GM19193 (cell line): ENCODE measurements around the gene DDX10.

Source experiments
- POLR2A ChIP-seq: IDR thresholded peaks from 4 replicates; pipeline ENCODE4 v1.6.1; 2011; ENCODE audit not compliant: insufficient read depth, insufficient read length; ENCODE audit errors: extremely low read depth

Gene DDX10

DNA sequence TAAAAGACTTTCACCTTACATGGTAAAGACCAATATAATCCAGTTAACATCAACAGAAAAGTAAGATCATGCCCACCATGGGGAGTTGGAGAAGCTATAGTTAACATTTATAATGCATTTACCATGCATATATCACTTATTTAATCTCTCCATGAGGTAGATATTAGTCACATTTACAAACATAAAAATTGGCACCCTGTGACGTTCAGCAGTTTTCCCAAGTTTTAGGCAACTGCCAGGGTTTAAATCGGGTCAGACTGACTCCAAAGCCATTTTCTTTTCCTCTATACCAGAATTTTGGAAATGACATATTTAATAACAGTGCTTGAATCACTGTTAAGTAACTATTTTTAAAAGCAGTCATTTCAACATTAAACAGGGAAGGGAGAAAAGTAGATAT lies 266.3 kb downstream of the DDX10 start:
- no peak for TF ChIP-seq POLR2A

GRCh38 chr11:108933630-108934029 lies 268.8 kb downstream of the DDX10 start:
- no peak for TF ChIP-seq POLR2A

- TF ChIP-seq POLR2A: no peak
Observed at GRCh38 chr11:108934289-108934688, 269.4 kb downstream of the DDX10 start.

DNA sequence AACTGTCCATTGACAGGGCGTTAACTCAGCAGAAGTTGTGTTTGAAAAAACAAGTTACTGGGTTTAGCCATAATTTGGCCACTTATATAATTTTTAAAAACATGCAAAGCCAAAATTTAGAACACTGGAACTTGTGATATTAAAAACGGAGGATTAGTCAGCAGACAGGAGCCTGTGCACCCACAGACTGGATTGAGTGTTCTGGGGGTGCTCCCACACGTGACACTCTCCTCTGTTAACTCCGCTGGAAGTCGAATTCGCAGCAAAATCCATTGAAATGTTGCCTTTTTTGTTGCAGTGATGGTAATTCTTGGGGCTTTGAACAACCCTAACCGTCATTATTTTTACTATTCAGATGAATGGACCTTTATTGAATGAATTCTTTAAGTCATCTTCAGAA lies 269.8 kb downstream of the DDX10 start:
- TF ChIP-seq POLR2A: no peak

DNA sequence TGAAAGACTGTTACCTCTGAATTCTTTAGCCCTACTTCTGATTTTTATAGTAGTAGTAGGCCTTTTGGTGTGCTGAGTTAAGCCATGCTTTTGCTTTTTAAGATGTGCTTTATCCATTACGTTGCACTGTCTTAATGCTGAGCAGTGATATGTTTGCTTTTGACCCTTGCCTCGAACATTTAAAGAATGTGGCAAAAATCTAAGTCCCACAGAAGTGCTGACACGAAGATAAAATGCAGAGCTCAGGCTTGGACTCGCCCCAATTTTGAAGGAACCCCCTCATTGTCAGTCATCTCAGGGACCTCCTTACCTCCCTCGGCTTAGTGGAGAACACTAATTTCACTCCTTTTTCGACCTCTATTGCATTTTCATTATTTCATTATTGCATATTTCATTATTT lies 272.9 kb downstream of the DDX10 start:
- no peak for TF ChIP-seq POLR2A

GRCh38 chr11:108938604-108939003 lies 273.7 kb downstream of the DDX10 start:
- no peak for TF ChIP-seq POLR2A

- TF ChIP-seq POLR2A: no peak
Observed at GRCh38 chr11:108939135-108939534, 274.3 kb downstream of the DDX10 start.

GRCh38 chr11:108943853-108944252 lies 279.0 kb downstream of the DDX10 start:
- no peak for TF ChIP-seq POLR2A

DNA sequence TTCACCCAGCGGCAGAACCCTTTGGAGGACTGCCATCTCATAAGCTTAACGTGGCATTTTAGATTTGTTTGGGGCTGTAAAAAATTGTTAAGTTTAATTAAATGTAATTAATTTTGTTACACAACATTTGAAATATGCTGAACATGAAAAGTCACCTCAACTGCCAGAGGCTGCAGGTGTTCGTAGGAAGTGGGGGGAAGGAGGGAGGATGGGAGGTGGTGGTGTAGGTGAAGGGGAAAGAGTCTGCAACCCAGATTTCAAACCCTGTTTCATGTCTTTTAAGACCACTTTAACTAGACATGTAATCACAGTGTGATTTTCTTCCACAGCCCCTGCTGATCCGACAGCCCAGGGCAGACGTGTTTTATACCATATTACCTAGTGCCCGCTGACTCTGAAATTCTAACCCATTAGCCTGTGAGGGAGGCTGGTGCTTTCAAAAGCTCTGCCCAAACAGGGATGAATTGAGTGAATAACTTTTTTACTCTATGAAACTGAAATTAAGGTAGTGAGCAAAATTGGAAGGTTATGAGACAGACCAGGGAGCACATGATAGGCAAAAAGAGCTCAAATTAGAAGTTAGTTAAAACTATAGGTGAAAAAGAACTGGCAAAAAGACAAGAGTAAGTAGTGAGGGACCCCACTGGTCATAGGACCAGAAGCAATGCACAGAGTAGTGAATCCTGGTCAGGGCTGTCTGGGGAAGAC lies 279.8 kb downstream of the DDX10 start:
- no peak for TF ChIP-seq POLR2A

DNA sequence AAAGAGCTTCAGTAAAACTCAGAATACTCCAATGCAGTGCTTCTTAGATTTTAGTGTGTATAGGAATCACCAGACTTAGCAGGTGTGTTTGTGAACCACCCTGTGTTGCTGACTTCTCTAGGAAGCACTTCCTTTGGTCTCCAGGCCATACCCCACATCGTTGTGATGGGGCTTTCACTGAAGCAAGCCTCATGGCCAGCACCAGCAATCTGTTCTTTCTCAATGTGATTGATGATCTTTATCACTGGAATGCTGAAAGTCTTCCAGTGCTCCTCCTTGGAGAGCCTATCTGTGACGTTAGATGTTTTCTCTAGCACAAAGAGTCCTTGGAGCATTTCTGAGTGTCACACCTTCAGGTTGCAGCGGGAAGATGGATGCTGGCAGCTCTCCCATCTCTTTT lies 280.5 kb downstream of the DDX10 start:
- no peak for TF ChIP-seq POLR2A

GRCh38 chr11:108947654-108948570 lies 283.0 kb downstream of the DDX10 start:
- no peak for TF ChIP-seq POLR2A

GRCh38 chr11:108958368-108959104 lies 293.7 kb downstream of the DDX10 start:
- no peak for TF ChIP-seq POLR2A

DNA sequence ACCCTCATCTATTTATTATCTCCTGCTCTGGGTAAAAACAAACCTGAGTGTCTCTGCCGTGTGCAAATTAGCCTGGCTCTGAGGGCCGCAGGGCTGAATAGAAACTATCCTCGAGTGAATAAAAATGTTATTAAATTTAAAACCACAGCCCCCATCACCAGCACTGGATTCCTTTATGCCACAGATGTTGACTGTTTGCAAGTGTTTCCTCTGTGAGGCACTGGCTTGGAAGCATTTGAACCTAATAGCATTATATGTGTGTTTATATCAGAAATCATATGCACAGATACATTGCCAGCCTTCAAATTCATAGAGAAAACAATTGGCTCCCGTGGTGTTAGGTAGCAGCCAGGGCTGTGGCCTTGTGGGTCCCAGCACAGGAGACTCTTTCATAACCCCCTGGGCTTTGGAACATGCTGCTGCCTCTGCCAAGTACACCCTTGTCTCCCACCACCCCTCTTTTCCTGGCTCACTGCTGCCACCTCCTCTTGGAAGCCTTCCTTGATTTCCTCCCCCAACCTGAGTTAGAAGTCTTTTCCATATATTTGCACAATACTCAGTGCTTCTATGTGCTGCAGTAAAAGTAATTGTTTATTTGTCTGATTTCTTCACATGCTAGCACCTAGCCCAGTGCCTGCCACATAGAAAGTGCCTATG lies 294.4 kb downstream of the DDX10 start:
- TF ChIP-seq POLR2A: no peak

- no peak for TF ChIP-seq POLR2A
Observed at GRCh38 chr11:108959874-108960273, 295.0 kb downstream of the DDX10 start.

- TF ChIP-seq POLR2A: no peak
Observed at GRCh38 chr11:108960501-108960900, 295.6 kb downstream of the DDX10 start.
